ENCODE measurements around the gene PSIP1. TPM values are rescaled to one million over a fixed set of nuclear protein-coding genes. Genes with fewer than 3 reads are reported as not detected.
A peak's percentile ranks its signal among the peaks of the same experiment; 100 is the strongest.
"Not testable (repeated sequence)": the region's sequence is repeated elsewhere in the genome, so short reads cannot be mapped to it uniquely, and the experiment has no call there.

PSIP1 gene
- total RNA-seq, 1 donor from 2014 or later = 103 TPM

DNA sequence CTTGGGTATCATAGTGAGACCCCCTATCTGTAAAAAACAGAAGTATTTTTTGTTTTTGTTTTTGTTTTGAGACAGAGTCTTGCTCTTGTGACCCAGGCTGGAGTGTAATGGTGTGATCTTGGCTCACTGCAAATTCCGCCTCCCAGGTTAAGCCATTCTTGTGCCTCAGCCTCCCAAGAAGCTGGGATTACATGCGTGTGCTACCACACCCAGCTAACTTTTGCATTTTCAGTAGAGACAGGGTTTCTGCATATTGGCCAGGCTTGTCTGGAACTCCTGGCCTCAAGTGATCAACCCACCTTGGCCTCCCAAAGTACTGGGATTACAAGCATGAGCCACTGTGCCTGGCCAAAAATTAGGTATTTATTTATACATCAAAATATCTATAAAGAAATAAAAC, 31.9 kb upstream of the PSIP1 start:
- no peak for DNase-seq (ENCODE audit: low spot score in 2 of 2, unreplicated experiment in 2 of 2)
- Mint-ChIP-seq H3K4me3 (no peak overlapping the region), H3K27me3 (ENCODE audit: low read depth) (no peaks in the 10 kb centered on the region), H3K9me3 (peaks cover 15% of the 10 kb centered on the region), H3K27ac (no peak overlapping the region), H3K4me1 (peaks cover 13% of the 10 kb centered on the region), H3K36me3 (no peaks in the 10 kb centered on the region)
- TF ChIP-seq, protein P1, sequence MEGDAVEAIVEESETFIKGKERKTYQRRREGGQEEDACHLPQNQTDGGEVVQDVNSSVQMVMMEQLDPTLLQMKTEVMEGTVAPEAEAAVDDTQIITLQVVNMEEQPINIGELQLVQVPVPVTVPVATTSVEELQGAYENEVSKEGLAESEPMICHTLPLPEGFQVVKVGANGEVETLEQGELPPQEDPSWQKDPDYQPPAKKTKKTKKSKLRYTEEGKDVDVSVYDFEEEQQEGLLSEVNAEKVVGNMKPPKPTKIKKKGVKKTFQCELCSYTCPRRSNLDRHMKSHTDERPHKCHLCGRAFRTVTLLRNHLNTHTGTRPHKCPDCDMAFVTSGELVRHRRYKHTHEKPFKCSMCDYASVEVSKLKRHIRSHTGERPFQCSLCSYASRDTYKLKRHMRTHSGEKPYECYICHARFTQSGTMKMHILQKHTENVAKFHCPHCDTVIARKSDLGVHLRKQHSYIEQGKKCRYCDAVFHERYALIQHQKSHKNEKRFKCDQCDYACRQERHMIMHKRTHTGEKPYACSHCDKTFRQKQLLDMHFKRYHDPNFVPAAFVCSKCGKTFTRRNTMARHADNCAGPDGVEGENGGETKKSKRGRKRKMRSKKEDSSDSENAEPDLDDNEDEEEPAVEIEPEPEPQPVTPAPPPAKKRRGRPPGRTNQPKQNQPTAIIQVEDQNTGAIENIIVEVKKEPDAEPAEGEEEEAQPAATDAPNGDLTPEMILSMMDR (IDR thresholded peaks at IDR 0.05; ENCODE audit: unreplicated experiment) = no peak

DNA sequence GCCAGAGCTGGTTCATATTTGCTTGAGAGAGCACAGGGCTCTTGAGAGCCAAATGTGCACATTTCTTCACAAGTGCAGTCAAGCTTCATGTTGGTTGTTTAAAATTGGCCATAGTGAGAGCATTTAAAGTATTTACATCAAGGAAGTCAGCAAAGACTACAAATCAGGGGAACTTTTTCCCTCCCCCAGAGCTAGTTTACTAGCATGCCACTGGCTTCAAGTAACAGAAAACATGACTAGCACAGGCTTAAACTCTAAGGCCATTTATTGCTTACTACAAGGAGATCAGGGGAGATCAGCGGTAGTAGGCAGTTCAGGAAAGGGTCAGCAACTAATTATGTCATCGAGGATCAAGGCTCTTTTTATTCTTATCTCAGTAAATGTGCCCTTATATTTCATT, 31.1 kb upstream of the PSIP1 start:
- peak overlapping the region; percentile 93 for H3K27ac Mint-ChIP-seq
- no peaks in the 10 kb centered on the region for H3K27me3 Mint-ChIP-seq (ENCODE audit: low read depth)

DNA sequence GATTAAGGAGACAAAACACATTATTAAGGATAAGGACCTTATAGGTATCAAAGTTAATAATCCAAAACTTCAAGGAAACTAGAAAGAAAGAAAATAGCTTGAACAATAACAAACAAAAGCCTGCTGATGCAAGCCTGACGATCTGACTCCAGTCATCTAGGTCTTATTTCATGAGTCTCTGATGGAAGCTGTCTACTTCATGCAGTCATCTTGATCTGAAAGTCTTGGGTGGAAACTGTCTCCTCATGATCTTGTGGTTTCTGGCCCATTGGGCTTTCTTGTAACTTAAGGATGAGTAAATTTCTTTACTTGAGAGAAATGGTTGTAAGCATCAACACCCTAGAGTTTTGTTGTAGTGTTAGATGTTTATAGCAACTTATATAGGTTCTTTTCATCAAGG, 20.6 kb upstream of the PSIP1 start:
- Mint-ChIP-seq H3K9me3 (no peaks in the 10 kb centered on the region), H3K36me3 (no peaks in the 10 kb centered on the region), H3K27ac (no peak overlapping the region), H3K4me1 (peaks cover 6% of the 10 kb centered on the region), H3K4me3 (no peak overlapping the region), H3K27me3 (ENCODE audit: low read depth) (no peaks in the 10 kb centered on the region)
- DNase-seq (ENCODE audit: low spot score in 2 of 2, unreplicated experiment in 2 of 2) = no peak
- TF ChIP-seq, protein P1 (IDR thresholded peaks at IDR 0.05; ENCODE audit: unreplicated experiment) = no peak

More for the DNA sequence above, 31.1 kb upstream of the PSIP1 start:
- TF ChIP-seq, protein P1 (IDR thresholded peaks at IDR 0.05; ENCODE audit: unreplicated experiment) = no peak
- H3K4me3 Mint-ChIP-seq = no peak overlapping the region
- H3K4me1 Mint-ChIP-seq = peaks cover 13% of the 10 kb centered on the region
- H3K9me3 Mint-ChIP-seq = peaks cover 15% of the 10 kb centered on the region
- DNase-seq (ENCODE audit: low spot score in 2 of 2, unreplicated experiment in 2 of 2) = no peak
- no peaks in the 10 kb centered on the region for H3K36me3 Mint-ChIP-seq

DNA sequence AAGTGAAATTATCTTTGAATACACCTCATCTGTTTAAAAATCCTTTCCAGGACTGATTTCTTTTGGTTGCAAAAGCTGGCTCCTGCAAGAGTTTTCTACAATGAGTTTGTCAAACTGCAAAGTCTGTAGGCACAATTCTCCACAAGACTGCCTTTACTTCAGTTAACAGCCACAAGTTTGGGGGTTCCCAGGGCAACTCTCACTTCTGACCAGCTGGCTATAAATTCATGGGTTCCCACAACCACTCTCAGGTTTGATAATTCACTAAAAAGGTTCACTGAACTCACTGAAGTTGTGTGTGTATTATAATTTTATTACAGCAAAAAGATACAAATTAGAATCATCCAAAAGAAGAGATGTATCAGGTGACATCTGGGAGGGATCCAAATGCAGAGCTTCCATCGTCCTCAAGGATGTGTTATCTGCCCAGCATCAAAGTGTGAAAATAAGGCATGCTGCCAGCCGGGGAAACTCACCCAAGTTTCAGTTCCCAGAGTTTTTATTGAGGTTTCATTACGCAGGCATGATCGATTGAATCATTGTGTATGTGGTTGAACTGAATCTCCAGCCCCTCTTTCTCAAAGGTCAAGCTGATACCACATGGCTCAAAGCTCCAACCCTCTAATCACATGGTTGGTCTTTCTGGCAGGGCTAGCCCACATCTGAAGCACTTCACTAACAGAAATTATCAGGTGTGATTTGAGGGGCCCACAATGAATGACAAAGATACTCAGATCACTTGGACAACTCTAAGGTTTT, 19.0 kb upstream of the PSIP1 start:
- Mint-ChIP-seq H3K27me3 (ENCODE audit: low read depth) (no peaks in the 10 kb centered on the region), H3K4me3 (no peak overlapping the region), H3K36me3 (no peaks in the 10 kb centered on the region), H3K9me3 (no peaks in the 10 kb centered on the region), H3K27ac (no peak overlapping the region), H3K4me1 (peaks cover 9% of the 10 kb centered on the region)
- no peak for DNase-seq (ENCODE audit: low spot score in 2 of 2, unreplicated experiment in 2 of 2)
- TF ChIP-seq, protein P1 (IDR thresholded peaks at IDR 0.05; ENCODE audit: unreplicated experiment) = no peak

DNA sequence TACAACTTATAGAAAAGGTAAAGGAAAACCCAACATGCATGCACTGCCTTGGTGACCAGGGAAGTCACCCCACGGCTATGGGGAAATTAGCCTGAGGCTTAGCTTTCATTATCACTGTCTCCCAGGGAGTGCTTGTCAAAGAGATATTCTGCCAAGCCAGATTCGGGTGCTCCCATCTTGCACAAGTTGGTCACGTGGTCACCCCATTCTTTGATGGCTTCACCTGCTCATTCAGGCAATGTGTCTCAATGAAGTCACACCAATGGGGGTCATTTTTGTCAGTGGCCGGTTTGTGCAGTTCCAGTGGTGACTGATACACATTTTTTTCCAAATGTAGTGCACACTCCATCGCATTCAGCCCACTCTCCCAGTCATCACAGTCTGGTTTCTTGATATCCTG, 16.3 kb upstream of the PSIP1 start:
- not testable (repeated sequence) for H3K9me3 Mint-ChIP-seq; H3K27ac Mint-ChIP-seq; H3K4me3 Mint-ChIP-seq; H3K36me3 Mint-ChIP-seq; H3K4me1 Mint-ChIP-seq; H3K27me3 Mint-ChIP-seq (ENCODE audit: low read depth); DNase-seq (ENCODE audit: low spot score in 2 of 2, unreplicated experiment in 2 of 2)

DNA sequence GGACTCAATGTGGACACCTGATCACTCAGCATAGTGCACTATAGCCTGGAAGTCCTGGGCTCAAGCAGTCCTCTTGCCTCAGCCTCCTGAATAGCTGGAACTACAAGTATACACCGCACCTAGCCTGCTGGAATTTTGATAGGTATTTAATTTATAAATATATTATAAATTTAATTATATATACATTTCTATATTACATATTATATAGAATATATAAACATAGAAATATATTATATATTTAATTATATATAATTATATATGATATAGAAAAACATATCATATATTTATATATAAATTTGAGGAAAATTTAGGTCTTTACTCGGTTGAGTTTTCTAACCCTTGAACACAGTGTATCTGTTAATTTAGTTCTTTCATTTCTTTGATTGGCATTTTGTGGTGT, 15.2 kb upstream of the PSIP1 start:
- H3K36me3 Mint-ChIP-seq = no peaks in the 10 kb centered on the region

More for the DNA sequence above, 15.2 kb upstream of the PSIP1 start:
- H3K27ac Mint-ChIP-seq = no peak overlapping the region
- no peaks in the 10 kb centered on the region for H3K9me3 Mint-ChIP-seq
- no peaks in the 10 kb centered on the region for H3K27me3 Mint-ChIP-seq (ENCODE audit: low read depth)
- peaks cover 9% of the 10 kb centered on the region for H3K4me1 Mint-ChIP-seq
- no peak for DNase-seq (ENCODE audit: low spot score in 2 of 2, unreplicated experiment in 2 of 2)
- no peak overlapping the region for H3K4me3 Mint-ChIP-seq
- TF ChIP-seq, protein P1 (IDR thresholded peaks at IDR 0.05; ENCODE audit: unreplicated experiment) = no peak

All from mesothelial cell of epicardium (in vitro differentiated cells).